ENCODE results near the gene VPS37B.

GRCh38 chr12:122920687-122921086, 24.8 kb upstream of the VPS37B start:
- TF ChIP-seq POLR2A (IDR thresholded peaks at IDR 0.05) = no peak
- TF ChIP-seq CTCF (IDR thresholded peaks at IDR 0.05) = no peak
